Glutamatergic neuron (in vitro differentiated cells): ENCODE data around the gene SETDB1. TPM values are rescaled to one million over a fixed set of nuclear protein-coding genes. Genes with fewer than 3 reads are reported as not detected.

Source experiments
- DNase-seq: peaks from one replicate; pipeline ENCODE4 v3.0.0; 2022
- H3K27ac Mint-ChIP-seq: one replicate; pipeline ENCODE4 v1.8.0; 2020; ENCODE audit warnings: mild to moderate bottlenecking, mixed read lengths, inconsistent platforms; ENCODE audit not compliant: unreplicated experiment
- H3K27me3 Mint-ChIP-seq: one replicate; pipeline ENCODE4 v1.8.0; 2020; ENCODE audit warnings: mild to moderate bottlenecking, moderate library complexity, mixed read lengths, inconsistent platforms; ENCODE audit not compliant: unreplicated experiment
- H3K36me3 Mint-ChIP-seq: one replicate; pipeline ENCODE4 v1.8.0; 2020; ENCODE audit warnings: mild to moderate bottlenecking, mixed read lengths, inconsistent platforms; ENCODE audit not compliant: unreplicated experiment
- H3K4me1 Mint-ChIP-seq: one replicate; pipeline ENCODE4 v1.8.0; 2020; ENCODE audit warnings: mild to moderate bottlenecking, low read depth, mixed read lengths, inconsistent platforms; ENCODE audit not compliant: unreplicated experiment
- H3K4me3 Mint-ChIP-seq: one replicate; pipeline ENCODE4 v1.8.0; 2020; ENCODE audit warnings: mild to moderate bottlenecking, mixed read lengths, inconsistent platforms; ENCODE audit not compliant: unreplicated experiment
- H3K9me3 Mint-ChIP-seq: one replicate; pipeline ENCODE4 v1.8.0; 2020; ENCODE audit warnings: mild to moderate bottlenecking, moderate library complexity, mixed read lengths, inconsistent platforms; ENCODE audit not compliant: unreplicated experiment
- CTCF ChIP-seq: fragments of 200-600 bp; sonication (generic); IDR thresholded peaks from one replicate; pipeline ENCODE4 v1.5.0; 2021; ENCODE audit not compliant: partially characterized antibody, unreplicated experiment
- total RNA-seq: library from RNA; stranded (reverse); fragmentation: NEBNext Ultra II Directional; extraction: Animal tissue kit (Norgen Biotek cat#: 25700); gene quantifications from one replicate; pipeline ENCODE4 v1.2.1, GENCODE V29; 2021; ENCODE audit not compliant: unreplicated experiment

Gene SETDB1
- total RNA-seq, 1 donor from 2014 or later: 57.0 TPM

- Mint-ChIP-seq H3K9me3 (peaks cover 4% of the 10 kb centered on the region), H3K27ac (peak within 1 kb of the TSS; percentile 70), H3K4me1 (peaks cover 29% of the 10 kb centered on the region), H3K4me3 (peak within 1 kb of the TSS; percentile 82), H3K36me3 (no peaks in the 10 kb centered on the region), H3K27me3 (peaks cover 7% of the 10 kb centered on the region)
- peak; percentile 9 for TF ChIP-seq CTCF
- peak; percentile 85 for DNase-seq
Observed at GRCh38 chr1:150974580-150975478, 48.7 kb downstream of the SETDB1 start, which contains the start of gene CERS2. Gene CERS2, minus strand, starts transcription at chr1:150974835. Its CDS starts 5,745 bp downstream, at chr1:150969090.

- Mint-ChIP-seq H3K9me3 (peaks cover 4% of the 10 kb centered on the region), H3K4me1 (peaks cover 22% of the 10 kb centered on the region), H3K36me3 (no peaks in the 10 kb centered on the region), H3K27ac (no peak overlapping the region), H3K4me3 (peak overlapping the region; percentile 30), H3K27me3 (peaks cover 7% of the 10 kb centered on the region)
- no peak for TF ChIP-seq CTCF
- no peak for DNase-seq
Observed at GRCh38 chr1:150976401-150976821, 50.2 kb downstream of the SETDB1 start.

GRCh38 chr1:150976879-150977694, 50.9 kb downstream of the SETDB1 start:
- no peak for DNase-seq
- TF ChIP-seq CTCF: no peak

GRCh38 chr1:150979092-150980056, 53.2 kb downstream of the SETDB1 start:
- Mint-ChIP-seq H3K27ac (no peak overlapping the region), H3K4me1 (peaks cover 11% of the 10 kb centered on the region), H3K4me3 (no peak overlapping the region), H3K9me3 (no peaks in the 10 kb centered on the region), H3K27me3 (peaks cover 7% of the 10 kb centered on the region), H3K36me3 (no peaks in the 10 kb centered on the region)
- peak; percentile 87 for DNase-seq
- peak; percentile 100 for TF ChIP-seq CTCF

More at GRCh38 chr1:150976879-150977694, 50.9 kb downstream of the SETDB1 start:
- H3K27ac Mint-ChIP-seq: no peak overlapping the region
- peaks cover 7% of the 10 kb centered on the region for H3K27me3 Mint-ChIP-seq
- H3K4me3 Mint-ChIP-seq: no peak overlapping the region
- peaks cover 4% of the 10 kb centered on the region for H3K9me3 Mint-ChIP-seq
- peaks cover 23% of the 10 kb centered on the region for H3K4me1 Mint-ChIP-seq
- no peaks in the 10 kb centered on the region for H3K36me3 Mint-ChIP-seq
